Prostate gland (tissue), 2 donors: ENCODE results near the gene INO80C. TPM values are rescaled to one million over a fixed set of nuclear protein-coding genes. Genes with fewer than 3 reads are reported as not detected.
"Not testable (repeated sequence)": the region's sequence is repeated elsewhere in the genome, so short reads cannot be mapped to it uniquely, and the experiment has no call there.

Source experiments
- DNase-seq: peaks from one replicate; pipeline ENCODE4 v3.0.0-alpha.2; 2019; ENCODE audit warnings: low spot score
- H3K27ac ChIP-seq, 2 donors: fragments of 200-600 bp; sonication (generic); 2 replicates each; pipeline ENCODE4 v1.5.1; 2017 to 2019
- H3K27me3 ChIP-seq: fragments of 200-600 bp; sonication (generic); replicated peaks from 2 replicates; pipeline ENCODE4 v1.5.1; 2019; ENCODE audit not compliant: insufficient read depth
- H3K36me3 ChIP-seq, 2 donors: fragments of 200-600 bp; sonication (generic); 1 replicate in 1 of 2; 2 replicates in 1 of 2; pipeline versions ENCODE4 v1.5.1 to v1.8.1; 2017 to 2019
- H3K4me1 ChIP-seq: fragments of 200-600 bp; sonication (generic); replicated peaks from 2 replicates; pipeline ENCODE4 v1.5.1; 2019
- H3K4me3 ChIP-seq, 2 donors: fragments of 200-600 bp; sonication (generic); 2 replicates each; pipeline ENCODE4 v1.5.1; 2017 to 2019
- H3K9me3 ChIP-seq: fragments of 200-600 bp; sonication (generic); 2 replicates; pipeline ENCODE4 v1.5.1; 2017
- POLR2A ChIP-seq: fragments of 450-650 bp; IDR thresholded peaks from one replicate; pipeline ENCODE4 v1.6.1; 2016; ENCODE audit warnings: antibody characterized with exemption, mild to moderate bottlenecking
- POLR2AphosphoS5 ChIP-seq: sonication (generic); formaldehyde crosslinking; IDR thresholded peaks from one replicate; pipeline ENCODE4 v1.6.1; 2017; ENCODE audit warnings: antibody characterized with exemption
- WGBS: methylation state at CpG from one replicate; pipeline ENCODE4 v1.1.5; 2018; 5-methylcytosine and 5-hydroxymethylcytosine counted together
- intact Hi-C: fragments of 100-400 bp; cut with DNase I; formaldehyde crosslinking; loops from one replicate; pipeline ENCODE4 v1.14.2; 2022
- total RNA-seq, 2 donors: library from RNA; depleted of rRNA; stranded (reverse); fragments of >200 nt; gene quantifications; one replicate each; pipeline ENCODE4 v1.1.0, GENCODE V29; 2016
- TF ChIP-seq, protein P1 (sequence below), 4 experiments: fragments of 200-600 bp in 2 of 4; fragments of 450-650 bp in 2 of 4; sonication (generic) in 2 of 4; IDR thresholded peaks; 1 replicate in 3 of 4; 2 replicates in 1 of 4; pipeline ENCODE4 v1.5.1; 2016 to 2019; ENCODE audit warnings: antibody characterized with exemption in 4 of 4, mild to moderate bottlenecking in 2 of 4, moderate library complexity in 2 of 4

INO80C gene
- total RNA-seq, 2 donors from 2014 or later = 5.0 to 26.4 TPM

DNA sequence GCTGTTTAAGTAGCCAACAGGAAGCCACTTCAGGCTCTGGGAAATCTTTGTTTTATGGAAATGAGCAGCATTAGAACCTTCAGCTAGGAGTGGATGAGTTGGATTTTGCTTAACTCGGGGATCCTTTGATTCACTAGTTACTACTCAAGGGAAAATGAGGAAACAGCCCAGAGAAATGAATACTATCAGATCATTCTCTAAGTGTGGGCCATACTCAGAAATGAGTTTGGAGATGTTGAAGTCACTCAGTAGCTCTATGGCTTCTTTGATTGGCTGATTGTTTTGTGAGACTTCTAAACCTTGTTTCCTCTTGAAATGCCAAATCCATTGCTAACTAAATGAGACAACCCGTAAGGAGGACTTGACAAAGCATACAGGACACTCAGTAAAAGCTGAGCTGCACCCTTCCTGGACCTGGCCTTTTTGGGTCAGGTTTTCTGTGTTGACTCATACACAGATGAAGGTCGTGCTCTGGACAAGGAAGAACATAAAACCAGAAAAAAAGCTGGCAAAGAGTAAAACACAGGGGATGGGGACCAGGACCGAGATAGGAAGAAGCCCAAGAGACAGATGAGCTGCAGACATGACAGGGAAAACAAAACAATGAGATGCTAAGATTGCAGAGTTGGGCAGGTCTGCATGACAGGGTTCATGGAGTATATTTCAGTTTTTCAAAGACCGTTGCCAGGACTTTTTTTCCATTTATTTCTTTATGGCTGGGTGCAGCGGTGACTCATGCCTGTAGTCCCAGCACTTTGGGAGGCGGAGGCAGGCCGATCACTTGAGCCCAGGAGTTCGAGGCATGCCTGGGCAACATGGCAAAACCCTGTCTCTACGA lies 41.6 kb downstream of the INO80C start:
- no peaks in the 10 kb centered on the region for H3K36me3 ChIP-seq
- no peak overlapping the region for H3K4me3 ChIP-seq
- TF ChIP-seq POLR2A (no peak), POLR2AphosphoS5 (no peak)
- H3K9me3 ChIP-seq = no peaks in the 10 kb centered on the region
- no peak overlapping the region for H3K27ac ChIP-seq
- 79% methylated on average over 10 of the region's 10 CpGs for WGBS
- H3K27me3 ChIP-seq = no peaks in the 10 kb centered on the region
- intact Hi-C loops = no loop called here
- H3K4me1 ChIP-seq = no peaks in the 10 kb centered on the region
- no peak for DNase-seq

DNA sequence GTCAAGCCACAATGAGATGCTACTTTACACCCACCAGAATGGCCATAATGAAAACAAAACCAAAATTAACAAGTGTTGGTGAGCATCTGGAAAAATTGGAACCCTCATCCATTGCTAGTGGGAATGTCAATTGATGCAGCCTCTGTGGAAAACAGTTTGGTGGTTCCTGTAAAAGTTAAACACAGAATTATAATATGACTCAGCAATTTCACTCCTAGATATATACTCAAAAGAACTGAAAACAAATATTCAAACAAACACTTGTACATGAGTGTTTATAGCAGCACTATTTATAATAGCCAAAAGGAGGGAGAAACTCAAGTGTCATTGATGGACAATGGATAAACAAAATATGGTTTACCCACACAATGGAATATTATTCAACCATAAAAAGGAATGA lies 43.0 kb downstream of the INO80C start:
- Histone ChIP-seq H3K27ac (no peak overlapping the region), H3K36me3 (no peaks in the 10 kb centered on the region), H3K4me1 (no peaks in the 10 kb centered on the region), H3K27me3 (no peaks in the 10 kb centered on the region), H3K9me3 (no peaks in the 10 kb centered on the region), H3K4me3 (no peak overlapping the region)
- intact Hi-C loops = no loop called here
- DNase-seq = no peak
- TF ChIP-seq, protein P1, sequence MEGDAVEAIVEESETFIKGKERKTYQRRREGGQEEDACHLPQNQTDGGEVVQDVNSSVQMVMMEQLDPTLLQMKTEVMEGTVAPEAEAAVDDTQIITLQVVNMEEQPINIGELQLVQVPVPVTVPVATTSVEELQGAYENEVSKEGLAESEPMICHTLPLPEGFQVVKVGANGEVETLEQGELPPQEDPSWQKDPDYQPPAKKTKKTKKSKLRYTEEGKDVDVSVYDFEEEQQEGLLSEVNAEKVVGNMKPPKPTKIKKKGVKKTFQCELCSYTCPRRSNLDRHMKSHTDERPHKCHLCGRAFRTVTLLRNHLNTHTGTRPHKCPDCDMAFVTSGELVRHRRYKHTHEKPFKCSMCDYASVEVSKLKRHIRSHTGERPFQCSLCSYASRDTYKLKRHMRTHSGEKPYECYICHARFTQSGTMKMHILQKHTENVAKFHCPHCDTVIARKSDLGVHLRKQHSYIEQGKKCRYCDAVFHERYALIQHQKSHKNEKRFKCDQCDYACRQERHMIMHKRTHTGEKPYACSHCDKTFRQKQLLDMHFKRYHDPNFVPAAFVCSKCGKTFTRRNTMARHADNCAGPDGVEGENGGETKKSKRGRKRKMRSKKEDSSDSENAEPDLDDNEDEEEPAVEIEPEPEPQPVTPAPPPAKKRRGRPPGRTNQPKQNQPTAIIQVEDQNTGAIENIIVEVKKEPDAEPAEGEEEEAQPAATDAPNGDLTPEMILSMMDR (IDR thresholded peaks at IDR 0.05) = no peak
- TF ChIP-seq POLR2AphosphoS5 (no peak), POLR2A (no peak)

DNA sequence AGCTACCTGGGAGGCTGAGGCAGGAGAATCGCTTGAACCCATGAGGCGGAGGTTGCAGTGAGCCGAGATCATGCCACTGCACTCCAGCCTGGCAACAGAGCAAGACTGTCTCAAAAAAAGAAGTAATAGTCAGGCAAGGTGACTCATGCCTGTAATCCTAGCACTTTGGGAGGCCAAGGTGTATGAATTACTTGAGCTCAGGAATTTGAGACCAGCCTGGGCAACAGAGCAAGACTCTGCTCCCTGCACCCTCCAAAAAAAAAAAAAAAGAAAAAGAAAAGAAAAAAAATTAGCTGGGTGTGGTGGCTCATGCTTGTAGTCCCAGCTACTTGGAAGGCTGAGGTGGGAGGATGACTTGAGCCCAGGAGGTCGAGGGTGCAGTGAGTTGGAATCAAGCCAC lies 44.7 kb downstream of the INO80C start:
- DNase-seq, H3K4me1 ChIP-seq, H3K27ac ChIP-seq, H3K36me3 ChIP-seq, H3K27me3 ChIP-seq, H3K9me3 ChIP-seq, intact Hi-C loops, H3K4me3 ChIP-seq: not testable (repeated sequence)
- 88% methylated on average over 4 of the region's 4 CpGs for WGBS

DNA sequence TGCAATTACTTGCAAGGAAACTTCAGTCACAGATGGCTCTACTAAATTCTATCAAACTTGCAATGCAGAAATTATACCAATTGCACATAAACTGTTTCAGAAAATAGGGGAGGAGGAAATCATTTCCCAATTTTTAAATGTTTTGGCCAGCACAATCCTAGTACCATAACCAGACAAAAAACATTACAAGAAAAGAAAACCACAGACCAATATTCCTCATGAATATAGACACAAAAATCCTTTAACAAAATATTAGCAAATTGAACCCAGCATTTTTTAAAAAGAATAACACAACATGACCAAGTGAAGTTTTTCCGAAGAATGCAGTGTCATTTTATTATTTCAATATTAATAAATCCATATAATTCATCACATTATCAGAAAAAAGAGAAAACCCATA lies 45.8 kb downstream of the INO80C start:
- no peaks in the 10 kb centered on the region for H3K36me3 ChIP-seq
- DNase-seq = no peak
- H3K4me1 ChIP-seq = no peaks in the 10 kb centered on the region
- TF ChIP-seq POLR2A (no peak), POLR2AphosphoS5 (no peak)
- TF ChIP-seq, protein P1 (IDR thresholded peaks at IDR 0.05) = no peak
- WGBS = 98% methylated on average over 1 of the region's 1 CpG
- no peak overlapping the region for H3K27ac ChIP-seq
- no peak overlapping the region for H3K4me3 ChIP-seq
- H3K9me3 ChIP-seq = no peaks in the 10 kb centered on the region
- intact Hi-C loops = no loop called here
- no peaks in the 10 kb centered on the region for H3K27me3 ChIP-seq

DNA sequence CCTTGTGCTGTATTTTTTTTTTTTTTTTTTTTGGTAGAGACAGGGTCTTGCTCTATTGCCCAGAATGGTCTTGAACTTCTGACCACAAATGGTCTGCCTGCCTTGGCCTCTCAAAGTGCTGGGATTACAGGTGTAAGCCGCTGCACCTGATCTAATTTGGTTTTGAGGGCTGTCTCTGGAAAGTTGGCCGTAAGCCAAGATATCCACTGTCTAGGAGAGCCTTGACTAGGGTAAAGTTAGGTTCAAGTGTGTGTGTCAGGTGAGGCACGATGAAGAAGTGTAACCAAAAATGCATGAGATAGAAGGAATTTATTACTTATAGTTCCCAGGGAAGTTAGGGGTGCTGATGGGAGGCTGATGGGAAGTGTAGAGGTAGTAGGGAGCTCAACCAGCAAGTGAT lies 46.7 kb downstream of the INO80C start:
- 84% methylated on average over 3 of the region's 3 CpGs for WGBS
- intact Hi-C loops = no loop called here
- no peaks in the 10 kb centered on the region for H3K36me3 ChIP-seq

More for the DNA sequence above, 46.7 kb downstream of the INO80C start:
- no peak overlapping the region for H3K27ac ChIP-seq
- no peaks in the 10 kb centered on the region for H3K9me3 ChIP-seq
- TF ChIP-seq POLR2AphosphoS5 (no peak), POLR2A (no peak)
- TF ChIP-seq, protein P1 (IDR thresholded peaks at IDR 0.05) = no peak
- no peak overlapping the region for H3K4me3 ChIP-seq
- DNase-seq = no peak
- no peaks in the 10 kb centered on the region for H3K4me1 ChIP-seq
- H3K27me3 ChIP-seq = no peaks in the 10 kb centered on the region
